Renal pelvis (tissue), 12 donors: ENCODE data around the gene LRRC3C. TPM values are rescaled to one million over a fixed set of nuclear protein-coding genes. Genes with fewer than 3 reads are reported as not detected.
"Not testable (repeated sequence)": the region's sequence is repeated elsewhere in the genome, so short reads cannot be mapped to it uniquely, and the experiment has no call there.

Experiments
- DNase-seq: peaks from one replicate; pipeline ENCODE4 v3.0.0-alpha.2; 2013
- long read RNA-seq, 16 experiments: transcript quantifications; one replicate each; lab custom pipeline, GENCODE V29; 2026
- polyA plus RNA-seq, 3 donors: library from polyadenylated mRNA; unstranded; fragments of 120-200 nt; gene quantifications; one replicate each; pipeline ENCODE4 v1.2.1, GENCODE V29; 2013; ENCODE audit not compliant: insufficient read length in 3 of 3

Gene LRRC3C
- polyA plus RNA-seq, result not detected
- long read RNA-seq, donor 1, result 0 reads
- long read RNA-seq, donor 2, result 0 reads
- long read RNA-seq, donor 3, result 0 reads
- long read RNA-seq, donor 4, result 0 reads
- long read RNA-seq, donor 5, result 0 reads
- long read RNA-seq, donor 6, result 0 reads
- long read RNA-seq, donor 7, result 0 reads
- long read RNA-seq, donor 8, result 0 reads
- long read RNA-seq, donor 9, result 0 reads
- long read RNA-seq, donor 10, result 0 reads
- long read RNA-seq, donor 11, result 0 reads
- long read RNA-seq, donor 12, result 0 reads
- long read RNA-seq, donor 13, result 0 reads
- long read RNA-seq, donor 14, result 0 reads
- long read RNA-seq, donor 15, result 0 reads
- long read RNA-seq, donor 16, result 0 reads

GRCh38 chr17:39927101-39927928, at the start of gene LRRC3C, which contains the start of gene ORMDL3:
TSS of gene LRRC3C (plus strand) at chr17:39927732. CDS start at chr17:39941524, 13,792 bp downstream.
TSS of gene ORMDL3 (minus strand) at chr17:39927601. CDS start at chr17:39924203, 3,398 bp downstream.
- DNase-seq, result peak; percentile 94

- DNase-seq, result not testable (repeated sequence)
Measured at GRCh38 chr17:39886102-39886501, 41.4 kb upstream of the LRRC3C start.

- no peak for DNase-seq
Measured at GRCh38 chr17:39887078-39887477, 40.5 kb upstream of the LRRC3C start.

DNA sequence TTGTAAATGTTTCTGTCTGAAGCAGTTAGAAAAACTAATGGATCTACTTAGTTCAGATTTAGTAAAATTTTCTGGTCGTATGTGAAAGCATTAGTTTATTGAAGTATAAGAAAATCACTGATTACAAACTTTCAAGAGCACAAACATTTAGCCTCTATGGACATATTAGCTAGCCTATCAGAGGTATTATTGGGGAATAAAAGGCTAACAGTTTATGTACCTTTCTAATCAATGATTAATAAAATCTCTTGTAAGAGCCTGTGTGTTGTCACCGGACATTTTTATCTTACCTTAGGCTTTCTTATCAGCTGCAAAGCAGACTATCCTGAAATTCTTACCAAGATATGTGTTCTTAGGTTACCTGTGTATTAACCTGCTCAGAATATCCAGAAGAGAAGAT, 38.3 kb upstream of the LRRC3C start:
- no peak for DNase-seq

DNA sequence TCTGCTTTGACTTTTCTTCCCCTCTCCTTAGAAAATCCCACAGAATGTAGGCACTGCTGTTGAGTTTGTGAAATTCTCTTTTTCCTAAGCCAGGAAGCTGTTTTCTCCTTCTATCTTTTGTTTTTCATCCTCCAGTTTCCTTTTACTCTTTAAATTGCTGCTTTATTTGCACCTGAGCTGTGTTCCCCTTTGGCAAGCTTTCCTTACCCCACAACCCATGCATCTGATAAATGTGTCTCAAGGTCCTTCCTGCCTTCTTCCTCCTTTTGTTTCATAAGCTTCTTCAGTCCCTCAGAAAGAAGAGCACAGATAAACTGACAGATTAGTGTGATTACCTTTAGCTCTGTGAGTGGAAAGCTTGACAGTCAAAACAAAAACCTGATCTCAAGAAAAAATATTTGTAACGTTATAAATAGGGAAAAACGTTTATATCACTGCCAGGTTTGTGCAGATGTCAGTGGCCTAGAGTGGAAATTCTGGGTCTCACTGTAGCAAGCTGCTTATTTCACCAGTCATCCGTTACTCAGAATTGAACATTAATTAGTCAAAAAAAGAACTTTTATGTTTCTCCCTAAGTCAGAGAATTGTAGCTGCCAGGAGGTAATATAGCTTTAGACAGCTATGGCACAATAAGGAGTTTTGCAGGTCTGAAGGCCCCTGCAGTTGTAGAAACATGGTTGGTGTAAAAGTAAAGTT, 32.7 kb upstream of the LRRC3C start:
- DNase-seq, result no peak

DNA sequence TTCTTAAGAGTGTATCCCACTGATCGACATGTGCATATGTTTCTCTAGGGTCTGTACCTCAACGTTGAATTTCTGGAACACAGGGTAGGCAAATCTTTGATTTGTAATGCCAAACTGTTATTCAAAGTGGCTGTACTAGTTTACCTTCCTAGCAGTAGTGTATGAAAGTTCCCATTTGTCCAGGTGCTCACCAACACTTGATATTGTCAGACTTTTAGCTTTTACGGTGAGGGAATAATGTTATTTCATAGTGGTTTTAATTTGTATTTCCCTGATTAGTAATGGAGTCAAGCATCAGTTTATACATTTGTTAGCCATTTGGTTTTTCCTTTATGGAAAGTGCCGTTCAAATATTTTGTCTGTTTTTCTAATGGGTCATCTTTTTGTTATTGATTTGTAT, 29.4 kb upstream of the LRRC3C start:
- DNase-seq, result no peak

GRCh38 chr17:39899215-39899614, 28.3 kb upstream of the LRRC3C start:
- no peak for DNase-seq

DNA sequence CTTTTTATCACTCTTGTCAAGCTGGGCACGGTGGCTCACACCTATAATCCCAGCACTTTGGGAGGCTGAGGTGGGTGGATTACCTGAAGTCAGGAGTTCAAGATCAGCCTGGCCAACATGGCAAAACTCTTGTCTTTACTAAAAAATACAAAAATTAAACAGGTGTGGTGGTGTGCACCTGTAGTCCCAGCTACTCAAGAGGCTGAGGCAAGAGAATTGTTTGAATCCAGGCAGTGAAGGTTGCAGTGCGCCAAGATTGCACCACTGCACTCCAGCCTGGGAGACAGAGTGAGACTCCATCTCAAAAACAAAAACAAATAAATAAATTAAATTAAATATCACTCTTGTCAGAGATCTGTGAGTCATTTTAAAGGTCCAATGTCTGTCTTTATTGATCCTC, 25.5 kb upstream of the LRRC3C start:
- not testable (repeated sequence) for DNase-seq

- DNase-seq, result no peak
Measured at GRCh38 chr17:39903158-39903884, 24.2 kb upstream of the LRRC3C start.

- no peak for DNase-seq
Measured at GRCh38 chr17:39904990-39905288, 22.6 kb upstream of the LRRC3C start.

DNA sequence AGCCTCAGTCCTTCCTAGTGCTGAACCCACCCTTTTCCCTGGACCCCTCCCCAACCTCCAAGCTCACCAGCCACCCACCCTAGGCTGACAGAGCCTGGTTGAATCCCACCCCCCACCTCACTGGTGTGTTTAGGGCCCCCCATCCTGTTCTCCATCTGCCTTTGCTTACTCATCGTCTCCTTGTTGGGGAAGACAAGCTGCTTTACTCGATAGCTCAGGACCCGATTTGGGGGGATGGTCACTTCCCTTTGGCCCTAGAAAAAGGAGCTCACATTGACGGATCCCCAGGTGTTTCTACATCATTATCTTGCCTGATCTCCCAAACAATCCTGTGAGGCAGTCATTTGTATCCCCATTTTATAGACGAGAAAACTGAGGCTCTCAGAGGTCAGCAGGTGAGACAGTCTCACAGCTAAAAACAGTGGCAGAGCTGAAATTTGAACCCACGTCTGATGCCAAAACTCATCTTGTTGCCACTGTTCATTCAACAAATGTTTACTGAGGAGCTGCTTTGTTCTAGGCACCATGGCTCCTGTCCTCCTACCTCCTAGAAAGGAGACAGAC, 18.7 kb upstream of the LRRC3C start:
- DNase-seq, result no peak

DNA sequence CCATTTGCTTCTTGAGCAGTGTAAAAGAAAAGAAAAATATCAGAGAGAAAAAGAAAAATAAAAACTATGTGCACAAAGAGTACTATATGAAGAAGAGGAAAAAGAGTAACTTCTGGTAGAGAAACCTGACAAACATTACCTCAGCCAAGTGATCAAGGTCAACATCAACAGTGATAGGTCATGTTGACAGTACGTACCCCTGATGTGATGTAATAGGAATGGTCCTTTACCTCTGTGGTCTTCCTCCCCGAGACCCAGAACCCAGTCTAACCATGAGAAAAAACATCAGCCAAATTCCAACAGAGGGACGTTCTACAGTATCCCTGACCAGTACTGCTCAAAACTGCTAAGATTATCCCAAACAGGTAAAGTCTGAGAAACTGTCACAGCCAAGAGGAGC, 13.5 kb upstream of the LRRC3C start:
- DNase-seq, result no peak

GRCh38 chr17:39915559-39915958, 12.0 kb upstream of the LRRC3C start:
- DNase-seq, result no peak

DNA sequence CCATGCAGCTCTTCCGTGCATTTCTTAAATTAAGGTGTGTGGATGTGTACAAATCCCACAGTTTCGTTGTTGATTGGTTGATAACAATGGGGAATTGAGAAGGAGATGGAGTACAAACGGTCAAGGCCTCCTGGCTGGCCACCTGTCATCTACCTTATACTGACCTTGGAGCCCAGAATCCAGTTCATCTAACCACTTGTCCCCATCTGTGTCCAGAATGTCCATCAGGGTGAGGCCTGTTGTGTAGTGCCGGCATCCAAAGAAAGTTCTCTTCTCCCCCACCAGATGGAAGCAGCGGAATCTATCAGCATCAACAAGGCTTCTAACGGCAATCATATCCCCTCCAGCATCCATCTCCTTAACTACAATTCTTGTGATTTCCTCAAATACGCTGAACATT, 10.6 kb upstream of the LRRC3C start:
- DNase-seq, result no peak

GRCh38 chr17:39919087-39919683, 8.3 kb upstream of the LRRC3C start:
- DNase-seq, result no peak

DNA sequence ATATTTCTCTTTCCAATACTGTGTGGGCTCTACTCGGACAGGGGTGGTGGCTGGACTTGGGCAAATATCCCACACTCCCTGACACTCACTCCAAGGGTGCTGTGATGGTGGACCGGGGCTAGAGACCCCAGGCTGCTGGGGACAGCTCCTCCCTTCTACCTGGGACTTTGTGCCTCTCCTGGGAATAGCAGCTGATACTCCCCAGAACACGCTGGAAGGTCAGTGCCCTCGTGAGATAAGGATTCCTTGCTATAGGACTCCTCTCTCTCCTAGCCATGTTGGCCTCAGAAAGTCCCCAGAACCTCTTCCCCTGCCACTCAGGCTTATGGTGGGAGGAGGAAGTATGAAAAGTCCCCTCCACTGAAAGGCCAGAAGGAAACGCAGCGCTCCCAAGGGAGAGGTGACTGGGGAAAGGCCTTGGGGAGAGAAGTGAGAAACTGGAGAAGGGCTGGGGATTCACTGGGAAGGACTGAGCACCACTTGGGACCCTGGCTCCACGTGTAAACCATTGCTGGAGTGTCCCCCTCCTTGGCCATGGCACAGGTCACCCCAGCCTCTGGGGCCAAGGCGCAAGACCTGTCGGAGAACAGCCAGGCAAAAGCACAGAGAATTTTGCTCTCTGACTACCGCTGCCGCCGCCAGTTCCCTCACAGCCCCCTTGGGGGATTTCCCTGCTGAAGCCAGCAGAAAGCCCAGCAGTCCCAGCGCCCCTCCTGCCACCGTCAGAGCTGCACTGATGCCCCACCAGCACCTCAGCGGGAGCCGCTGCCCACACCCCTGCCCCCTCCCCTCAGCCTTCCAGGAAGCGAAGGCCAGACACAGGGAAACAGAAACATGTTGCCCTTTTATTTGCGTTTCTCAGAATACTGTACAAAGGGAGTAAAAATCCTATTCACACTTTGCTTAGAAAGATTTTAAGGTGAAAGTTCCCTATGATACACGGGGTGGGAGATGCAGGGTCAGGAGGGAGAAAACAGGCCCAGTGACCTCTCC, 7.0 kb upstream of the LRRC3C start:
- DNase-seq, result no peak

- DNase-seq, result no peak
Measured at GRCh38 chr17:39921323-39921722, 6.2 kb upstream of the LRRC3C start.

GRCh38 chr17:39922006-39922405, 5.5 kb upstream of the LRRC3C start:
- no peak for DNase-seq

GRCh38 chr17:39923230-39923629, 4.3 kb upstream of the LRRC3C start:
- DNase-seq, result no peak
